HEK293 (cell line): Measurements from ENCODE around the gene NT5DC3.
A peak's percentile ranks its signal among the peaks of the same experiment; 100 is the strongest.

ENCODE experiments used
- CTCF ChIA-PET: fragments of 350-600 bp; formaldehyde crosslinking; extraction: SDS; loops from one replicate; lab custom pipeline; 2021; ENCODE audit warnings: antibody characterized with exemption; lab: Yijun Ruan, JAX
- POLR2A ChIA-PET: fragments of 300-600 bp; formaldehyde crosslinking; extraction: SDS; loops from one replicate; lab custom pipeline; 2020; ENCODE audit warnings: antibody characterized with exemption, inconsistent platforms; lab: Yijun Ruan, JAX
- H3K27ac ChIP-seq: fragments of 200-500 bp; sonication (Bioruptor generic); 2 replicates; pipeline ENCODE4 v1.5.1; 2014; ENCODE audit warnings: low read depth, low read length, control low read depth, inconsistent platforms; ENCODE audit errors: extremely low read depth
- H3K36me3 ChIP-seq, 2 experiments: fragments of 200-500 bp in 1 of 2; sonication (Bioruptor generic) in 1 of 2; 1 replicate in 1 of 2; 2 replicates in 1 of 2; pipeline ENCODE4 v1.5.1; 2014 to 2017; ENCODE audit warnings: inconsistent platforms in 2 of 2, low read length in 2 of 2; ENCODE audit not compliant: control insufficient read depth in 2 of 2, insufficient read depth in 1 of 2
- H3K4me1 ChIP-seq: fragments of 200-500 bp; sonication (Bioruptor generic); 2 replicates; pipeline ENCODE4 v1.5.1; 2014; ENCODE audit warnings: mild to moderate bottlenecking, low read length, inconsistent platforms; ENCODE audit not compliant: control insufficient read depth, insufficient read depth
- H3K4me3 ChIP-seq: 2 replicates; pipeline ENCODE4 v1.5.1; 2011; ENCODE audit warnings: low read depth, mild to moderate bottlenecking, control low read depth, low read length, moderate library complexity
- H3K9me3 ChIP-seq: fragments of 200-500 bp; sonication (Bioruptor generic); 2 replicates; pipeline ENCODE4 v1.5.1; 2014; ENCODE audit warnings: low read depth, low read length, inconsistent platforms; ENCODE audit not compliant: control insufficient read depth, insufficient read depth
- EGR2 ChIP-seq: fragments of 450-650 bp; formaldehyde crosslinking; IDR thresholded peaks from 2 replicates; pipeline ENCODE4 v1.5.1; 2016; ENCODE audit warnings: low read depth, missing biosample characterization, missing genetic modification characterization
- FEZF1 ChIP-seq: fragments of 450-650 bp; formaldehyde crosslinking; IDR thresholded peaks from 2 replicates; pipeline ENCODE4 v1.5.1; 2016; ENCODE audit warnings: missing biosample characterization, missing genetic modification characterization
- GFI1B ChIP-seq: fragments of 450-650 bp; formaldehyde crosslinking; IDR thresholded peaks from 2 replicates; pipeline ENCODE4 v1.5.1; 2016; ENCODE audit warnings: missing biosample characterization, missing genetic modification characterization
- HOXA7 ChIP-seq: sonication (generic); formaldehyde crosslinking; IDR thresholded peaks from 2 replicates; pipeline ENCODE4 v1.8.1; 2022; ENCODE audit warnings: missing genetic modification reagents, borderline replicate concordance
- HOXD13 ChIP-seq: sonication (generic); formaldehyde crosslinking; IDR thresholded peaks from 2 replicates; pipeline ENCODE4 v1.8.0; 2022; ENCODE audit warnings: missing genetic modification reagents, borderline replicate concordance
- INSM2 ChIP-seq: fragments of 450-650 bp; formaldehyde crosslinking; IDR thresholded peaks from 2 replicates; pipeline ENCODE4 v1.5.1; 2016; ENCODE audit warnings: missing biosample characterization, missing genetic modification characterization
- PBX3 ChIP-seq: sonication (generic); formaldehyde crosslinking; IDR thresholded peaks from 2 replicates; pipeline ENCODE4 v1.8.1; 2022; ENCODE audit warnings: mild to moderate bottlenecking, moderate library complexity, missing genetic modification reagents
- REST ChIP-seq: fragments of 450-650 bp; formaldehyde crosslinking; IDR thresholded peaks from 2 replicates; pipeline ENCODE4 v1.5.1; 2016; ENCODE audit warnings: missing biosample characterization, missing genetic modification characterization
- ZBTB7A ChIP-seq: fragments of 450-650 bp; formaldehyde crosslinking; IDR thresholded peaks from 2 replicates; pipeline ENCODE4 v1.5.1; 2016; ENCODE audit warnings: low read depth, missing biosample characterization, missing genetic modification characterization
- ZFP37 ChIP-seq: fragments of 450-650 bp; formaldehyde crosslinking; IDR thresholded peaks from 2 replicates; pipeline ENCODE4 v1.5.1; 2016; ENCODE audit warnings: missing biosample characterization, missing genetic modification characterization
- ZNF138 ChIP-seq: fragments of 450-650 bp; formaldehyde crosslinking; IDR thresholded peaks from 2 replicates; pipeline ENCODE4 v1.5.1; 2016; ENCODE audit warnings: missing biosample characterization, missing genetic modification characterization, borderline replicate concordance
- ZNF169 ChIP-seq: fragments of 450-650 bp; formaldehyde crosslinking; IDR thresholded peaks from 2 replicates; pipeline ENCODE4 v1.5.1; 2016; ENCODE audit warnings: missing biosample characterization, missing genetic modification characterization
- ZNF223 ChIP-seq: fragments of 450-650 bp; formaldehyde crosslinking; IDR thresholded peaks from 2 replicates; pipeline ENCODE4 v1.5.1; 2016; ENCODE audit warnings: missing biosample characterization, missing genetic modification characterization
- ZNF302 ChIP-seq: fragments of 450-650 bp; formaldehyde crosslinking; IDR thresholded peaks from 2 replicates; pipeline ENCODE4 v1.5.1; 2016; ENCODE audit warnings: missing biosample characterization, missing genetic modification characterization, low read depth
- ZNF362 ChIP-seq: fragments of 450-650 bp; formaldehyde crosslinking; IDR thresholded peaks from 2 replicates; pipeline ENCODE4 v1.5.1; 2016; ENCODE audit warnings: missing biosample characterization, missing genetic modification characterization
- ZNF37A ChIP-seq: fragments of 450-650 bp; IDR thresholded peaks from 2 replicates; pipeline ENCODE4 v1.5.1; 2018; ENCODE audit warnings: missing biosample characterization, missing genetic modification characterization
- ZNF391 ChIP-seq: fragments of 450-650 bp; formaldehyde crosslinking; IDR thresholded peaks from 2 replicates; pipeline ENCODE4 v1.5.1; 2016; ENCODE audit warnings: low read depth, missing biosample characterization, missing genetic modification characterization, borderline replicate concordance
- ZNF510 ChIP-seq: fragments of 450-650 bp; formaldehyde crosslinking; IDR thresholded peaks from 2 replicates; pipeline ENCODE4 v1.5.1; 2018; ENCODE audit warnings: mild to moderate bottlenecking, missing genetic modification characterization, missing biosample characterization; ENCODE audit not compliant: insufficient replicate concordance
- ZNF580 ChIP-seq: fragments of 450-650 bp; formaldehyde crosslinking; IDR thresholded peaks from 2 replicates; pipeline ENCODE4 v1.5.1; 2016; ENCODE audit warnings: missing biosample characterization, missing genetic modification characterization
- ZNF596 ChIP-seq: fragments of 450-650 bp; IDR thresholded peaks from 2 replicates; pipeline ENCODE4 v1.5.0; 2018; ENCODE audit warnings: missing biosample characterization, mild to moderate bottlenecking, missing genetic modification characterization, moderate library complexity
- ZNF629 ChIP-seq: fragments of 450-650 bp; formaldehyde crosslinking; IDR thresholded peaks from 2 replicates; pipeline ENCODE4 v1.5.1; 2017; ENCODE audit warnings: missing biosample characterization, missing genetic modification characterization
- ZNF660 ChIP-seq: fragments of 450-650 bp; IDR thresholded peaks from 2 replicates; pipeline ENCODE4 v1.5.1; 2018; ENCODE audit warnings: missing biosample characterization, mild to moderate bottlenecking, missing genetic modification characterization
- ZNF776 ChIP-seq: fragments of 450-650 bp; formaldehyde crosslinking; IDR thresholded peaks from 2 replicates; pipeline ENCODE4 v1.5.0; 2017; ENCODE audit warnings: missing biosample characterization, missing genetic modification characterization, borderline replicate concordance
- ZNF791 ChIP-seq: fragments of 450-650 bp; formaldehyde crosslinking; IDR thresholded peaks from 2 replicates; pipeline ENCODE4 v1.5.1; 2016; ENCODE audit warnings: missing biosample characterization, missing genetic modification characterization

Gene NT5DC3

GRCh38 chr12:103768467-103769123, 72.4 kb downstream of the NT5DC3 start (continued):
- TF ChIP-seq ZNF302 (tag by site-specific recombination): no peak
- no peak for TF ChIP-seq ZFP37
- TF ChIP-seq ZNF362 (tag by site-specific recombination): no peak
- TF ChIP-seq ZNF629 (tag by site-specific recombination): 0 out of 2 replicates have a peak, but pooled peaks have one; percentile 10
- TF ChIP-seq PBX3 (CRISPR knock-in tag): no peak
- TF ChIP-seq GFI1B (tag by site-specific recombination): no peak
- no peak for TF ChIP-seq INSM2 (tag by site-specific recombination)
- TF ChIP-seq ZNF391: no peak
- no peak for TF ChIP-seq ZNF138 (tag by site-specific recombination)
- peak; percentile 74; the same call in 1 of the 2 replicates for TF ChIP-seq ZNF169 (tag by site-specific recombination)
- TF ChIP-seq FEZF1: no peak
- no peak for TF ChIP-seq REST
- TF ChIP-seq EGR2: no peak
- peak; percentile 78 for TF ChIP-seq ZNF596
- TF ChIP-seq ZNF37A (tag by site-specific recombination): no peak
- no peak for TF ChIP-seq ZNF223 (tag by site-specific recombination)
- TF ChIP-seq ZNF580 (tag by site-specific recombination): no peak

- Histone ChIP-seq H3K9me3 (no peaks in the 10 kb centered on the region), H3K27ac (no peak overlapping the region), H3K4me1 (peaks cover 2% of the 10 kb centered on the region; the same call in 1 of the 2 replicates), H3K36me3 (peaks cover 0 to 36% of the 10 kb centered on the region in 2 experiments; a peak in 2 of 3 replicates), H3K4me3 (no peak overlapping the region)
- CTCF ChIA-PET: interaction anchor here (0.6 kb wide), 1 partner anchor 105 kb away, joined by 5 read pairs; no protein-coding TSS in a partner anchor
- POLR2A ChIA-PET: interaction anchor here (0.9 kb wide), 1 partner anchor 76 kb away, joined by 5 read pairs; no protein-coding TSS in a partner anchor
- TF ChIP-seq ZNF660 (no peak), ZBTB7A (tag by site-specific recombination) (no peak), ZNF510 (tag by site-specific recombination) (no peak), ZNF596 (no peak), HOXA7 (no peak), ZNF791 (no peak), HOXD13 (CRISPR knock-in tag) (no peak), ZNF776 (tag by site-specific recombination) (no peak)
Measured at GRCh38 chr12:103766028-103766427, 75.0 kb downstream of the NT5DC3 start.
